NT2/D1 (cell line): ENCODE measurements around the gene HDAC7.

Source experiments
- DNase-seq: peaks from one replicate; pipeline ENCODE4 v3.0.0-alpha.2; 2011; ENCODE audit warnings: low read depth, low spot score
- H3K27me3 ChIP-seq: 2 replicates; pipeline ENCODE4 v1.6.0; 2011; ENCODE audit warnings: mild to moderate bottlenecking; ENCODE audit not compliant: insufficient read length, insufficient read depth
- H3K36me3 ChIP-seq: 2 replicates; pipeline ENCODE4 v1.6.1; 2011; ENCODE audit warnings: mild to moderate bottlenecking, low read length, mixed read lengths; ENCODE audit not compliant: insufficient read depth, insufficient read length
- H3K4me1 ChIP-seq: 2 replicates; pipeline ENCODE4 v1.5.1; 2011; ENCODE audit not compliant: insufficient read depth, insufficient read length
- H3K4me3 ChIP-seq: 2 replicates; pipeline ENCODE4 v1.5.1; 2011; ENCODE audit warnings: low read depth; ENCODE audit not compliant: insufficient read length
- H3K9ac ChIP-seq: 2 replicates; pipeline ENCODE4 v1.6.0; 2011; ENCODE audit warnings: low read depth; ENCODE audit not compliant: insufficient read length
- H3K9me3 ChIP-seq: 2 replicates; pipeline ENCODE4 v1.5.1; 2011; ENCODE audit warnings: mild to moderate bottlenecking, low read length; ENCODE audit not compliant: insufficient read depth
- SUZ12 ChIP-seq: IDR thresholded peaks from 2 replicates; pipeline ENCODE4 v1.6.1; 2011; ENCODE audit not compliant: insufficient read length, insufficient read depth; ENCODE audit errors: extremely low read depth
- YY1 ChIP-seq: IDR thresholded peaks from 2 replicates; pipeline ENCODE4 v1.6.1; 2011; ENCODE audit not compliant: insufficient read length, insufficient read depth
- ZNF274 ChIP-seq: IDR thresholded peaks from 2 replicates; pipeline ENCODE4 v1.6.1; 2011; ENCODE audit warnings: mild to moderate bottlenecking, low read depth, low read length

HDAC7 gene

DNA sequence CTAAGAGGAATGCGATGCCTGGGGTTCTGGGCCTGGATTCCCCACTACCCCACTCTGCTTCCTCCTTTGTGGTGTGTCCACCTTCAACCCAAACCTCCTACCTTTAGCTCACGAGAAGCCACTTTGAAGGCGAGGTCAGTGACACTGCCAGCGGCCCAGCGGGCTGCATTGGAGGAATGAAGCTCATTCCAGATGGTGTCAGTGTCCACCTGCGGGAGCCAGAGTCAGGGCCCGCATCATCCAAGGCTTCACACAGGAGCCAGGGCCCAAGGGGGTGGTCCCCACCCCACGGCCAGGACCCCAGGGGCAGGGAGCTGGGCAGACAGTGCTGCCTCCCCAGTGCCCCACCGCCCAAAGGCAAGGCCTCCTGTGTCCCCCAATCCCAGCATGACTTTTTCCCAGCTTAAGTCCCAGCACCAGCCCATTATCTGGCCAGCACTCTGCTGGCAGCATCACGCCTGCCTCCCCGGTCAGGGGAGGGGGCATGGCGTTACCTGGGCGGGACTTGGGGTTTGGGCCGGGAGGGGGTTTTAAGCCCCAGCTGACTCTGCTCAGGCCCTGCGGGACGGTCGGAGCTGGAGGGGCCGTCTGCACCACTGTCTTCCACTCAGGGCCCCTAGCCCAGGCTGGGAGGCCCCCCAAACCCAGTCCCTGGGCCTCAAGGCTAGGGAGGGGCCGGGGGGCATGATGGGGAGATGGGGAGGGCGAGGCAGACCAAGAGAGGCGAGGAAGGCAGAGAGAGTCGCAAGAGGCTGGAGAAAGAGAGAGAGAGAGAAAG is 29.8 kb downstream of the HDAC7 start:
- no peaks in the 10 kb centered on the region for H3K27me3 ChIP-seq
- H3K36me3 ChIP-seq, result peaks cover 99% of the 10 kb centered on the region
- TF ChIP-seq YY1, result no peak
- DNase-seq, result no peak
- H3K9ac ChIP-seq, result no peak overlapping the region
- H3K4me1 ChIP-seq, result no peaks in the 10 kb centered on the region
- H3K4me3 ChIP-seq, result no peak overlapping the region
- H3K9me3 ChIP-seq, result no peaks in the 10 kb centered on the region

GRCh38 chr12:47789141-47789540 is 30.6 kb downstream of the HDAC7 start:
- no peak for TF ChIP-seq YY1
- no peak for TF ChIP-seq SUZ12
- peaks cover 99% of the 10 kb centered on the region for H3K36me3 ChIP-seq
- no peaks in the 10 kb centered on the region for H3K4me1 ChIP-seq
- DNase-seq, result no peak
- no peak overlapping the region for H3K4me3 ChIP-seq
- no peaks in the 10 kb centered on the region for H3K9me3 ChIP-seq
- no peaks in the 10 kb centered on the region for H3K27me3 ChIP-seq
- no peak overlapping the region for H3K9ac ChIP-seq

- Histone ChIP-seq H3K27me3 (no peaks in the 10 kb centered on the region), H3K4me1 (no peaks in the 10 kb centered on the region), H3K9ac (no peak overlapping the region), H3K9me3 (no peaks in the 10 kb centered on the region), H3K4me3 (no peak overlapping the region), H3K36me3 (peaks cover 99% of the 10 kb centered on the region)
- no peak for DNase-seq
- no peak for TF ChIP-seq ZNF274
- no peak for TF ChIP-seq YY1
- TF ChIP-seq SUZ12, result no peak
Measured at GRCh38 chr12:47787596-47788319, 31.9 kb downstream of the HDAC7 start.

DNA sequence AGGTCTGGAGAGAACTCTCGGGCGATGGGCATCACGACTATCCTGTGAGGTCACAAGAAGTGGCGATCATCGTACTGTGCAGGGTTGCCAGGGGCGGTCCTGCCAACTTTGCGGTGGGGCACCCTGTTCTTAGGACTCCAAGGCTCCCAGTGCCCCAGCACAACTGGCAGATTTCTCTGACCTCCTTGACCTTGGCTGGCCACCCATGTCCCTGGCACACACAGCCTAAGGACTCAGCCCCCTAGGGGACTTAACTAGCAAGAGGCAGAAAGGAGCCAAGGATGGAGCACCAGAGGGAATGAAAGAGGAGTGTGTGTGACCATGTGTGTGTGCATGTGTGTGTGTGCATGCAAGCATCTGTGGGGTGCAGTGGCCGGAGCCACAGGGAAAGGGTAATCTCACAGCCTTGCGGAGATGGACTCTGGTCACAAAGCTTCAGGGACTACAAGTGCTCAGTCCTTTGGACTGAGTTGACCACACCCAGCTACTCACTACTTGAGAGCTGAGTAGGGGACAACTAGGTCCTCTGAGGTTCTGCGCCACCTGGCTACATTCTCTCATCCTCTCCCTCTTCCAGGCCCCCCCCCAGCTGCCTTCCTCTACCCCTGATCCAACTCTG is 32.9 kb downstream of the HDAC7 start:
- Histone ChIP-seq H3K4me1 (no peaks in the 10 kb centered on the region), H3K4me3 (no peak overlapping the region), H3K9me3 (no peaks in the 10 kb centered on the region), H3K36me3 (peaks cover 99% of the 10 kb centered on the region), H3K27me3 (no peaks in the 10 kb centered on the region), H3K9ac (no peak overlapping the region)
- TF ChIP-seq YY1 (no peak), SUZ12 (no peak), ZNF274 (no peak)
- no peak for DNase-seq

DNA sequence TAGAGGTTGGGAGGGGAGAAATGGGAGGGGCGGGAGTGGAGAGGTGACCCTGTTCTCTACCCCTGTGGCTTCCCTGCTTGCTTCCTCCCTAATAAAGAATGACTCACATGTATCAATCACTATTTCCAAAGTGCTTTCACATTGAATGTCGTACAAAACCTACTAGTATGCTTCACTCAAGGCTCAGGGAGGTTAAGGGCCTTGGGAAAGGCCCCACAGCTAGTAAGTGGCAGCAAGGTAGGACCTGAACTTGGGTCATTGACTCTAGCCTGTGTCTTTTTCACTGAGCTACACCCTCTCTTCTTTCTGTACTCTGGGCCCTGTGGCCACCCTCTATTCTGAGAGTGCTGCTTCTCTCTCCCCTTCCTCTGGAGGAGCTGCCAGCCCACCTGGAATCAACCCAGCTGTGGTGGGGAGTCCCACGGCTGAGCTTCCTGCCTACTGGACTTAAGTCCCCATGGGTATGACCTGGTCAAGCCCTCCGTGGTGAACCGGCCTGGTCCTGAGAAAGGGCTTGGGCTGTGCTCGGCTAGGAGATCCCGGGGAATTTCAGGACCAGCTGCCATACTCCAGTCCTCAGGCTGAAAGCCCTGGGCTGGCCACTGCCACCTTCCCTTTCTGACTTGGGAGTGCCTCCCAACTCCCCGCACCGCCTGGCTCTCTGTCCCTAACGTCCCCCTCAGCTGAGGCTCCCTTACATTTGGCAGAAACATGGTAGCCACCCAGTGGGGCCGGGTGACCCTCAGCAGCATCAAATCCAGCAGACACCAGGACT is 33.6 kb downstream of the HDAC7 start:
- Histone ChIP-seq H3K27me3 (no peaks in the 10 kb centered on the region), H3K4me3 (no peak overlapping the region), H3K36me3 (peaks cover 99% of the 10 kb centered on the region), H3K4me1 (no peaks in the 10 kb centered on the region), H3K9ac (no peak overlapping the region), H3K9me3 (no peaks in the 10 kb centered on the region)
- TF ChIP-seq YY1 (no peak), SUZ12 (no peak)
- no peak for DNase-seq

DNA sequence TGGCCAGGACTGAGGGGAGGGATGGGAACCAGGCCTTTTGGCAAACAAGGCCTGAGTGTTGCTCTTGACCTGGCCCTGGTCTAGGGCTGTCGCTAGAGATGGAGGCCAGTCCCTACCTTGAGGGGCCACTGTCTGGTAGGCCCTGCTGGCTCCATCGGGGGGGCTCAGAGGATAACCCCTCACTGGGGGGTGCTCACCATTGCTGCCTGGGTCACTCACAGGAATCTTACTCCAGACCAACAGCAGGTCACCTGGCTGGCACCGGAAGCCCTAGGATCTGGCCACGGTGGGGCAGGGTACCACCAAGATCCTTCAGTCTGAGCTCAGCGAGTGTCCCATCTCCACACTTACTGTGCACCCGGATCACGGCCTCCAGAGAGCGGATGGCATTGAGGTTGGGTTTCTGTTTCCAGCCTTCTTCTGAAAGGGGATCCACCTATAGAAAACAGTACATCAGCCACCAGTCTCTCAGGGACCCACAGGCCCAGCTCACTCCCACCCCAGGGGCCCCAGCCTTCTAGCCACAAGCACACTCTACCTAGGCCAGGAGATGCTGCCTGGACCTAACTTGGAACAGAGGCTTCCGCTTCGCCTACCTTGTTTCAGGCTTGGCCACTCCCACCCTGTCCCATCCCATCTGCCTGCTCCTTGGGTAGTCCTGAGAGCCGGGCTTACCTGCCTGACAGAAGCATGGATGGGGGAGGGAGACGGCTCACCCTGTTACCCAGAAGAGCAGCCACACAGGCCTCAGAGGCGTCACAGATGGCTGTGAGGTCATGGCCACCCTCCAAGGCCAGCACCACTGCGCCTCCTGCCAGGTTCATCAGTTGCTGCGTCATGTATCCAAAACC is 34.4 kb downstream of the HDAC7 start:
- TF ChIP-seq YY1 (no peak), ZNF274 (no peak), SUZ12 (no peak)
- Histone ChIP-seq H3K4me1 (no peaks in the 10 kb centered on the region), H3K4me3 (no peak overlapping the region), H3K9me3 (no peaks in the 10 kb centered on the region), H3K9ac (no peak overlapping the region), H3K27me3 (no peaks in the 10 kb centered on the region), H3K36me3 (peaks cover 94% of the 10 kb centered on the region)
- no peak for DNase-seq
